IPS DF 19.7 (cell line): Measurements from ENCODE around the gene EFS.

Experiments
- DNase-seq: peaks from one replicate; pipeline ENCODE4 v3.0.0-alpha.2; 2013; ENCODE audit warnings: low read depth, low spot score

EFS gene

DNA sequence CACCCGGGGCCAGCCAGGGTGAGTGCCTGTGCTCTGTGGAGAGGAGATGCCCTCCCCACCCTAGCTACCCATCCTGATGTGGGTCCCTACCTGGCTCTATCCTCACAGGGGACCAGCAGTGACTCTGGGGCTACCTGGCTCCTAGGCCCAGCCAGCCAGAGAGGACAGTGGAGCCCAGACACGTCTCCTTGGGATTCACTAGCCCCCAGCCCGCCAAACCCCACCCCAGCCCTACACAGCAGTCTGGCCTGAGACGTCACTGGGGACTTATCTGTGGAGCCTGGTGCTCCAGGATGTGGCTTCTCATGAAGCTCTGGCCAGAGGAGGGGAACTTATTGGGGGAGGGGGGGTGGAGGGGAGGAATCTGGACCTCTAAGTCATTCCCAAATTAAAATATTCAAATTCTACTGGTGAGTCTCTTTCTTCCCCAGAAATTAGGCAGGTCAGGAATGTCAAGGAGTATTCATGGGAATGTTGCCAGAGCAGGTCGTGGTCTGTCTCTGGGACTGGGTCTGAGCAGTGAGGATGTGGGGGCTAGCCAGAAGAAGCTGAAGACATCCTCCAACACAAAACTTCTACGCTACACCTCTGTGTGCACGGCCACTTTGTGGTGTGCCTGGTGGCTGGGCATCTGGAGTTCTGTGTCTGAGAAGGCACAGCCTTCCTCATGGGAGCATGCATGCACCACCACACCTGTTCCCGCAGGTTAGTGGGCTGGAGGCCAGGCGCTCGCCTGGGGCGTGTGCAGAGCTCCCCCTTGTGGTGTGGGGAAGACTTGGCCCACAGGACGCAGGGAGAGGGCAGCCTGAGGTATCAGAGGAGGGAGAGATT, 14.6 kb upstream of the EFS start:
- DNase-seq: no peak

DNA sequence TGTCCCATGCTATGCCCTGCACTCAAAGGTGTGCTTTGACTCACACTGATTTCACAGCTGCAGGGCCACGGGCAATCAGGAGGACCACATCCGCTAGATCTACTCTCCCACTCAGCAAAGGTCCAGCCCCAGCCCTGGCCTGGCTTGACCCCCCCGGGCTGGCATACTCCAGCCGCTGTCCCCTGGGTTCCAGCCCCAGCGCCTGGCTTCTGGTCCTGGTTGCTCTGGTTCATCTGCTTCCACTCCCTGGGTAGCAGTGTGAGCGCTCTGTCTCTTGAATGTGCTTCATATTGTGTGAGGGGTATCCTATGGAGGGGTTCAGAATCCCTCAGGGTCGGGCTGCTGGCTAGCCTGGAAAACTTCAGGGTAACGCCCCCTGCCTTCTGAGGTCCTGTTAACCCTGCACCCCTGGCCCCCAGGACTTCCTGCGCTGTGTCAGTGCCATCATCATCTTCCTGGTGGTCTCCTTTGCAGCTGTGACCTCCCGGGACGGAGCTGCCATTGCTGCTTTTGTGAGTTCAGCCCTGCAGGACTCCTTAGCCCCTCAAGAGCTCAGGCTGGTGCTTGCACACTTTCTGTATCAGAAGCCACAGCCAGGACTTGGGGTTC, 13.7 kb upstream of the EFS start:
- no peak for DNase-seq

GRCh38 chr14:23377573-23378563, 12.9 kb upstream of the EFS start:
- DNase-seq: no peak

DNA sequence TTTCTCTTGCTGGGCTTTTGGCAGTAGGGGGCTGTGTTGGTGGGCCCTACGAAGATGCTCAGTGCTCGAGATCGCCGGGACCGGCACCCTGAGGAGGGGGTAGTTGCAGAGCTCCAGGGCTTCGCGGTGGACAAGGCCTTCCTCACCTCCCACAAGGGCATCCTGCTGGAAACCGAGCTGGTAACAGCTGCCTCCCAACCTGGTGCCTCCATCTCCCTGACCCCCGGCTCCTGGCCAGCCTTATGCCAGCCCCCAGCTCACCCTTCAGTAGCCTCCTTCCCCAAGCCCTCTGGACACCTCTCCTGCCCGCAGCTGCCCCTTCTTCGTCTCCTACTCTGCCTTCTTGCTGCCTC, 12.2 kb upstream of the EFS start:
- no peak for DNase-seq

DNA sequence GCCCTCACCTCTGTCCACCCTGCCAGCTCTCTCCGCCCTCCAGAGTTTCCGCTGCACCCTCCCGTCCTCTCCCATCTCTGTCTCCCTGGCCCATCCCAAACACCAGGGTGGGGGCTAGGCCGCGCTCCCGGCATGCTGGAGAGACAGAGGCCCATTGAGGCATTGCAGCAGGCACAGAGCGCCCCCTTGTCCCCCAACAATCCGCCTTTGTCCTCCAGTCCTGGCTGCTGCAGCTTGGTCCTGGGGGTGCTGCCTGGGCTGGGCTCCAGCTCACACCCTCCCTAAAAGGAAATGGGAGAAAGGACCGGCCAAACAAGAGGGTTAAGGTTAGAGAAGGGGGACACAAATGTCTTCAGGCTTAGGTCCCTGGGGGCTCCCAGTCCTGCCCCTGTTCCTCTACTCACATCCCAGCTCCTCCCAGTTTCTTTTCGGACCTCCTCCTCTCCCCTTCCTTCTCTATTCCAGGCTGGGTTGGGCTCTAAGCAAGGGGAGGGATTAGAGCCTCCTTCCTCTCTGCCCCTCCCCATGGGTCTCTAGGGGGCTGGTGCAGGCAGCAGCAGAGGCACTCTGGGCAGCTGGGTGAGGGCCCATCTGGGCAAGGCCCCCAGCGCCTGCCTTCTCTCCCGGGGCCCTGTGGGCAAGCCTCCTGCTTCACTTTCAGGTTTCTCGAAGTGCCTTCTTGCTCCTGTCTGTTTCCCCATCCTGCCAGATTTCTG, 11.7 kb upstream of the EFS start, which contains the start of gene CMTM5:
CMTM5 (plus strand) TSS at position 565 of the 716 bp plus-strand sequence. CDS start 206 bp downstream, outside the sequence.
- no peak for DNase-seq

GRCh38 chr14:23375527-23376251, 10.7 kb upstream of the EFS start:
- no peak for DNase-seq

DNA sequence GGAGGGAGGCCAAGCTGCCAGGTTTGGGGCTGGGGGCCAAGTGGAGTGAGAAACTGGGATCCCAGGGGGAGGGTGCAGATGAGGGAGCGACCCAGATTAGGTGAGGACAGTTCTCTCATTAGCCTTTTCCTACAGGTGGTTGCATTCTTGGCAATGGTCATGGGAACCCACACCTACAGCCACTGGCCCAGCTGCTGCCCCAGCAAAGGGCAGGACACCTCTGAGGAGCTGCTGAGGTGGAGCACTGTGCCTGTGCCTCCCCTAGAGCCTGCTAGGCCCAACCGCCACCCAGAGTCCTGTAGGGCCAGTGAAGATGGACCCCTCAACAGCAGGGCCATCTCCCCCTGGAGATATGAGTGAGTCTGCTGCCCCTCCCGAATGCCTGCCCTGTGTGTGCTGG, 8.1 kb upstream of the EFS start:
- no peak for DNase-seq

DNA sequence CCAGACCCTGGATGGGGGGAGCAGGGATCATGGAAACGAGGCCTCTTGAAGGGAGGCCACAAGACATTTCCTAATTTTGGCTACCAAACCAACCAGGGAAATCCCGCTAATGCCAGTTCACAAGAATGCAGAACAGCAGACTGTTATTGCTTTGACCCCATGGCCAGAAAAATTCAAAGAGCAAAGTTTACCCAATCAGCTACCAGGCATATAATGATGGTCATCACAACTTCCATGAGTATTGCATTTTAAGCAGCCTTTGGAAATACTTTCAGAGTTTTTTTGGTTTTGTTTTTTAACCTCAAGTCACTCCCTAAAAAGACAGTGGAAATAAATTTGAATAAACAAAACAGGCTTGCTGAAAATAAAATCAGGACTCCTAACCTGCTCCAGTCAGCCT, 7.5 kb upstream of the EFS start, which contains the start of gene IL25:
IL25 (plus strand) TSS at position 301 of the 400 bp plus-strand sequence.
- no peak for DNase-seq

DNA sequence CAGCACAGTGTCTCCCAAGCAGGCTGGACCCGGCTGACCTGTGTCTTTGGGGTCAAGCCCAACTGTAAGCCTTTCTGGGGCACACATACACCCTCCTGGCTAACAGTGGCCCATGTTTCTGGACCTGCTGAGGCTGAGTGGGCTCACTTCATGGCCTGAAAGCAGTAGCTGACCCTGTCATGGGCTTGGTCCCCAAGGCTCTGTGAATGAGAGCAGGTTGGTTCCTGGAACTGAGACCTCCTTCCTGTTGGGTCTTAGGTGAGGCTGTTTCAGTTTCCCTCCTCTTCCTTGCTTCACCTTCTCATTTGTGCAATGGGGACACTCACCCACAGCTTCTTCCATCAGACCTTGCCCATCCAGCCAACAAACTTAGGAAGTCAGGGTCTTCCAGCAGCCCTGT, 6.9 kb upstream of the EFS start:
- DNase-seq: no peak

DNA sequence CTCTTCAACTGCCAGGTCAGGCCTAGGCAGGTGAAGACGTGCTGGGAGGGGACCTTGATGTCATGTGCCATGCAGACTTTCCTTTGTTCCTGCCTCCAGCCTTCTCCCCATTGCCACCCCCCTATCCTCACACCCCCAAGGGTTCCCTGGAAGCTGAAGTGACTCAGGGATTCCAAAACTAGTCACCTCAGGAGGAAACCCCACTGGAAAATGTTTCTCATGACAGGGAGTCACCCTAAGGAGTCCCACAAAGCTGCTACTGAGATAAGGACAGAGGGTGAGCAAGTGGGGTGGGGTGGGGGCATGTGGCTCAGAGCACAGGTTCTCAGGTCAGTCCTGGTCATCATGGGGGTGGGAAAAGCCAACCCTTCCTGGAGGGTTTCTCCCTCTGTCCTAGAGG, 5.2 kb upstream of the EFS start:
- DNase-seq: no peak

DNA sequence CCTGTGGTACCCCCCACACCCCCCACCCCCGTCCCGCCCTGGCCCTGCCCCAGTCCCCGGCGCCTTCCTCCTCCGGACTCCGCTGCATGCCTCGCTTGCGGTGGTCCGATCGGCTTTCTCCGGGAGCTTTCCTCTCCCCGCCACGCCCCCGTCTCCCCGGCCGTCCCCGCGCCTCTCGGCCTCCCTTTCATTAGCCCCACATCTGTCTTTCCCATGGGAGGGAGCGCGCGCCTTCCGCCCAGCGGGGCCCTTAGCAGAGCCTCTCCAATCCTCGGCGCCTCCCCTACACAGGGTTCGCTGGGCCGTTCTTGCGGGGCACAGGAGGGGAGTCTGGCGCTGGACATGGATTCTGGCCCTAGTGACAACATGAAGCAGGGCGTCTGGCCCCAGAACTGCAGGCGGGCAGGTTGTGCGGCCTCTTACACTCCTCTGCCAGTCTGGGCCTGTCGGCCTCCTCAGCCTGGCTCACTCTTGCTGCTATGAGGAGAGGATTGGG, 1.5 kb upstream of the EFS start:
- DNase-seq: peak; percentile 56

DNA sequence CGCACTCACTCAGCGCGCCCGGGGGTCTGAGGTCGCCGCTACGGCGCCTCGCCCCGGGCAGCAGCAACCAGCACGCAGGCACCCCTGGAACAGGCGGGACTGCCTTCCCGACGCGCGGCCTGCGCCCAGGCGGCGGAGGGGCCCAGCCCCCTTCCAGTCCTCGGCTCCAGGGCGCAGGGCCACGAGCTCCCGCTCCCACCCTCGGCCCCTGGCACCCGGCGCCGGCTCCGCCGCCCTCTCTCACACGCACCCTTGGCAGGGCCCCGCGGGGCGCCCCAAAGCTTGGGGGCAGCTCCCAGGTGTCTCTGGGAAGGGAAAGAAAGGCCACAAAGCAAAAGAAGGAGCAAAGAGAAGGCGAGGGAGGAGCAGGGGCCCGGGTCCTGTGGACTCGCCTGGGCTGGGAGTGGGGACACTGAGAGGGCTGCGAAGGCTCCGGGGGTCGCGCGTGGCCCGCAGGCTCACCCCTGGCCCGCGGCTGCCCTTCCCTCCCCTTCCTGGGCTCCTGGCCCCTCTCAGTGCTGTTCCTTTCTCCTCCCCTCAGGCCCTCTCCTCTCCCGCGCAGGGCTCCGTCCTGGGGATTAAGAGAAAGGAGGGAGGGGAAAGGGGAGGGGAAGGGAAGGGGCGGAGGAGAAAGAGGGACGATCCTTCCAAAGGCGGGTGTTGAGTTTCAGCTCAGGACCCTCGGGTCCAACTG, 907 bp upstream of the EFS start:
- DNase-seq: peak; percentile 57

GRCh38 chr14:23364164-23365035, 572 bp downstream of the EFS start:
- DNase-seq: no peak

DNA sequence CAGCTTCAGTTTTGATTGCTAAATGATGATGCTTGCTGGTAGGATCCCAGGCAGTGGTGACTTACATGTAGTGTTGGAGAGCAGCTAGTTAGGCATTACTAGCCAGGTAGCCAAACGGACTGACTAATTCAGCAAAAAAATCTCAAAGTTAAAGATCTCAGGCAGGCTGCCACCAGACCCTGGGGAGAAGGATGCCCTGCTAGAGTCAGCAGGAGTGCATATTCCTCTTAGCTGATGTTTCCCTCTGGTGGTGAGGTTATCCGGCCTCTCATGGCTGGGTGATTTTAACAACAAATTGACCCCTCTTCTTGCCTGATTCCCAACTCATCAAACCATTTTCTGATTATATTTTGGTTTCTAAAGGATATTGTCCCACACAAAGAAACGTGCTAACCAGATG, 2.8 kb downstream of the EFS start:
- DNase-seq: no peak

DNA sequence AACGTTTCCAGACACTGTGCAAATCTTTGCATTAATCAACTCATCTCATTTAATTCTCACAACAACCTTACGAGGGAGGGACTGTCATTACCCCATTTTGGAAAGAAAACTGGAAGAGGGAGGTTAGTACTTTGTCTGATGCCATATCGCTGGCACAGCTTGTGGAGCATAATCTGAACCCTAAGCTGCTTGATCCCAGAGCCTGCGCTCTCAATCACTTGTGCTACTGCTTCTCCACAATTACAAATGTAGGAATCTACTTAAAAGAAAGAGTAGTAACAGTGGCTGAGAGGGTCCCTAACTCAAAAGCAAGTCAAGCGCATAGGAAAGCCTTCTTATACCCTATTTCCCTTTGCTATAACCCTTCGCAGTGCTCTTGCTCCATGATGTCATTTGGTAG, 3.2 kb downstream of the EFS start:
- no peak for DNase-seq

DNA sequence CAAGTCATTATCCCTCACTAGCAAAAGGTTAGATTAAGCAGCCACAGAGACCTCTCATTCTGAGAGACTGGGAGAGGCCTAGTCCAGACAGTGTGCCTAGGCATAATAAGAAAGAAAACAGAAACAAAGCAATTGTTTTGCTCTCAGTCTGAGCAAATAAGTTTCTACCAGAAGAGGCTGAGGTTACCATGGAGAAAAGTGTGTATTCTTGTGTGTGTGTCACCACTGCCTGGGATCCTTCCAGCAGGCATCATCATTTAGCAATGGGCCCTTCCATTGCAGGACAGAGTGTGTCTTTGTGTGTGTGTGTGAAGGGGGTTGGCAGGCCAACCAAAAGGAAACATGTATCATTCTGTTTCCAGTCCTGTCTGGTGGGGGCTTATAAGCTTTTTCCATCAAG, 3.7 kb downstream of the EFS start:
- DNase-seq: no peak

DNA sequence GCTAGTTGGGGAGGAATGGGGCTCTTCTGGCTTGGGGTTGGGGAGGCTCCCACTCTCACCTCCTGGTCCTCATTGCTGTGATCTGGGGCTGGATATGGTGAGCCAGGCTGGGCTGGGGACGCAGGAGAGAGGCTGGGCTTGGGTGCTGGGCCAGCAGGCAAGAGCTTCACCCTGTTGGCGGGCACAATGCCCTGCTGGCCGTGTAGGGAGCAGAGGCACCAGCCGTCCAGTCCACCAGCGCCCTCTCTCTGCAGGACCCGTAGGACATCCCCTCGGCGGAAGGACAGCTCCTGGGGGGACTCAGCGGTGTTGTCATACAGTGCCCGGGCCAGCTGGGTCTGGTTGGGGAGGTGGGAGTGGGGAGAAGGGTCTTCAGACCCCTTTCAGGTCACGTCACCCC, 4.5 kb downstream of the EFS start:
- no peak for DNase-seq

- DNase-seq: no peak
Observed at GRCh38 chr14:23359722-23360447, 5.1 kb downstream of the EFS start.
